ENCODE results near the gene CNDP2.
"Not testable (repeated sequence)": the region's sequence is repeated elsewhere in the genome, so short reads cannot be mapped to it uniquely, and the experiment has no call there.

The CNDP2 gene

GRCh38 chr18:74519320-74520095 is 23.3 kb downstream of the CNDP2 start:
- no peak for FAIRE-seq

GRCh38 chr18:74520096-74520833 is 24.1 kb downstream of the CNDP2 start:
- FAIRE-seq: no peak

- FAIRE-seq: no peak
Measured at GRCh38 chr18:74521068-74521725, 25.0 kb downstream of the CNDP2 start.

GRCh38 chr18:74522635-74523548 is 26.7 kb downstream of the CNDP2 start:
- FAIRE-seq: no peak

- no peak for FAIRE-seq
Measured at GRCh38 chr18:74524097-74524496, 27.9 kb downstream of the CNDP2 start.

GRCh38 chr18:74524915-74525314 is 28.8 kb downstream of the CNDP2 start:
- FAIRE-seq: not testable (repeated sequence)

- no peak for FAIRE-seq
Measured at GRCh38 chr18:74525741-74526140, 29.6 kb downstream of the CNDP2 start.

- FAIRE-seq: no peak
Measured at GRCh38 chr18:74526488-74526887, 30.3 kb downstream of the CNDP2 start.

- no peak for FAIRE-seq
Measured at GRCh38 chr18:74528478-74528877, 32.3 kb downstream of the CNDP2 start.

- no peak for FAIRE-seq
Measured at GRCh38 chr18:74528913-74529312, 32.8 kb downstream of the CNDP2 start.

GRCh38 chr18:74529378-74529777 is 33.2 kb downstream of the CNDP2 start:
- no peak for FAIRE-seq

GRCh38 chr18:74529811-74530583 is 33.8 kb downstream of the CNDP2 start:
- FAIRE-seq: no peak

GRCh38 chr18:74530584-74530862 is 34.4 kb downstream of the CNDP2 start:
- no peak for FAIRE-seq

- no peak for FAIRE-seq
Measured at GRCh38 chr18:74531043-74531442, 34.9 kb downstream of the CNDP2 start.

GRCh38 chr18:74532511-74533025 is 36.4 kb downstream of the CNDP2 start:
- no peak for FAIRE-seq

GRCh38 chr18:74533666-74534065 is 37.5 kb downstream of the CNDP2 start:
- no peak for FAIRE-seq

GRCh38 chr18:74534150-74534969 is 38.2 kb downstream of the CNDP2 start, which contains the start of gene CNDP1:
Gene CNDP1 (plus strand): TSS chr18:74534500. CDS start chr18:74534668, 168 bp downstream.
- FAIRE-seq: no peak

- FAIRE-seq: no peak
Measured at GRCh38 chr18:74534981-74535649, 39.0 kb downstream of the CNDP2 start.

GRCh38 chr18:74539289-74539688 is 43.1 kb downstream of the CNDP2 start:
- FAIRE-seq: no peak
